Transverse colon (tissue), 4 donors: ENCODE measurements around the gene VPS8. TPM values are rescaled to one million over a fixed set of nuclear protein-coding genes. Genes with fewer than 3 reads are reported as not detected.

Experiments
- DNase-seq: peaks from one replicate; pipeline ENCODE4 v3.0.0-alpha.2; 2019
- H3K27ac ChIP-seq, 4 donors: fragments of 200-600 bp; sonication (generic); 2 replicates each; pipeline ENCODE4 v1.5.1; 2016 to 2018; ENCODE audit warnings: inconsistent platforms in 4 of 4
- H3K27me3 ChIP-seq: fragments of 200-600 bp; sonication (generic); 2 replicates; pipeline ENCODE4 v1.5.1; 2017; ENCODE audit warnings: inconsistent platforms
- H3K36me3 ChIP-seq, 4 donors: fragments of 200-600 bp; sonication (generic); 2 replicates each; pipeline ENCODE4 v1.5.1; 2017 to 2019; ENCODE audit warnings: inconsistent platforms in 4 of 4
- H3K4me1 ChIP-seq, 4 donors: fragments of 200-600 bp; sonication (generic); 2 replicates each; pipeline ENCODE4 v1.5.1; 2017 to 2020; ENCODE audit warnings: inconsistent platforms in 4 of 4
- H3K4me3 ChIP-seq, 4 donors: fragments of 200-600 bp; sonication (generic); 1 replicate in 1 of 4; 2 replicates in 3 of 4; pipeline versions ENCODE4 v1.5.1 to v1.6.1; 2017 to 2019; ENCODE audit warnings: inconsistent platforms in 4 of 4
- H3K9me3 ChIP-seq, 2 donors: fragments of 200-600 bp; sonication (generic); 2 replicates each; pipeline ENCODE4 v1.5.1; 2017 to 2019; ENCODE audit warnings: inconsistent platforms in 2 of 2
- EP300 ChIP-seq: sonication (generic); formaldehyde crosslinking; IDR thresholded peaks from one replicate; pipeline ENCODE4 v1.6.1; 2017; ENCODE audit warnings: antibody characterized with exemption, low read depth
- POLR2A ChIP-seq: fragments of 450-650 bp; IDR thresholded peaks from one replicate; pipeline ENCODE4 v1.6.1; 2016; ENCODE audit warnings: antibody characterized with exemption, mild to moderate bottlenecking, moderate library complexity
- POLR2AphosphoS5 ChIP-seq, 3 donors: sonication (generic); formaldehyde crosslinking; IDR thresholded peaks; one replicate each; pipeline ENCODE4 v1.6.1; 2016; ENCODE audit warnings: antibody characterized with exemption in 3 of 3
- WGBS, 2 donors: methylation state at CpG; one replicate each; pipeline ENCODE4 v1.1.5; 2018; ENCODE audit warnings: low coverage in 1 of 2; 5-methylcytosine and 5-hydroxymethylcytosine counted together
- in situ Hi-C, 4 donors: fragments of 200-750 bp; cut with MboI; loops; one replicate each; pipeline versions ENCODE4 v1.15.0 to v1.15.1; 2017; ENCODE audit warnings: low sequenced_read_pairs in 3 of 4, low pct_ligation_motif_present in 1 of 4, low pct_unique_long_range_greater_than_20kb in 1 of 4
- intact Hi-C: fragments of 100-400 bp; cut with DNase I; formaldehyde crosslinking; loops from one replicate; pipeline ENCODE4 v1.15.1; 2023; ENCODE audit warnings: low total_unique reads
- total RNA-seq, 4 donors: library from RNA; depleted of rRNA; stranded (reverse); fragments of >200 nt; gene quantifications; one replicate each; pipeline ENCODE4 v1.1.0, GENCODE V29; 2016
- TF ChIP-seq, protein P1 (sequence below), 5 experiments: fragments of 200-600 bp in 3 of 5; fragments of 450-650 bp in 2 of 5; sonication (generic) in 3 of 5; IDR thresholded peaks; 1 replicate in 2 of 5; 2 replicates in 3 of 5; pipeline ENCODE4 v1.5.1; 2016 to 2017; ENCODE audit warnings: antibody characterized with exemption in 5 of 5, inconsistent platforms in 3 of 5, mild to moderate bottlenecking in 2 of 5, moderate library complexity in 1 of 5

Gene VPS8
- total RNA-seq, 4 donors from 2014 or later, result 35.8 to 115 (median 70.3) TPM

DNA sequence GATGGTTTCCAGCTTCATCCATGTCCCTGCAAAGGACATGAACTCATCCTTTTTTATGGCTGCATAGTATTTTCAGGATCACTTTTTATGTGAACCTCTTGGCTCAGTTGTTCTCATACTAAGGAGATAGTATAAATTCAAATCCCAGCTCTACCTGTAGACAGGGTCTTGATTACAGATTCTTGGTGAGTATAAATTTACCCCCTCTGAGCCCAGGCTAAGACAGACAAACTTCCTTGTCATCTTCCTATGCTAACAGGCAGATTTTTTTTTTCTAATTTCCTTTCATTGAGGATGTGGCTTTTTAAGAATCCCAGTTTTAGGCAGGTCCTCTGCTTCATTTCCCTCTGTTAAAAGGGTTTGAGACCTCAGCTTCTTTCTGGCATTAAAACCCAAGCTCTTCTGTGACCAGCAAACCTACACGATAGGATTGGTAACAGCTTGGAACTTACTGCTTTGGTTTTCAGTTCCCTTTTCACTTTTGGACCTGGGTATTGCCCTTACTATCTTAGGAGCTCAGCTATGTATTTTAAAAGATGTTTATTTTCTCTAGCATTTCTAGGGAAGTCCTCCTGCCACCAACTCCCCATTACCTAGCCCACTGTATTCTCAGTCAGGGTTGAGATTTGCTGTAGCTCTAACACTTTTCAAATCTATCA is 72.5 kb downstream of the VPS8 start:
- TF ChIP-seq, protein P1, sequence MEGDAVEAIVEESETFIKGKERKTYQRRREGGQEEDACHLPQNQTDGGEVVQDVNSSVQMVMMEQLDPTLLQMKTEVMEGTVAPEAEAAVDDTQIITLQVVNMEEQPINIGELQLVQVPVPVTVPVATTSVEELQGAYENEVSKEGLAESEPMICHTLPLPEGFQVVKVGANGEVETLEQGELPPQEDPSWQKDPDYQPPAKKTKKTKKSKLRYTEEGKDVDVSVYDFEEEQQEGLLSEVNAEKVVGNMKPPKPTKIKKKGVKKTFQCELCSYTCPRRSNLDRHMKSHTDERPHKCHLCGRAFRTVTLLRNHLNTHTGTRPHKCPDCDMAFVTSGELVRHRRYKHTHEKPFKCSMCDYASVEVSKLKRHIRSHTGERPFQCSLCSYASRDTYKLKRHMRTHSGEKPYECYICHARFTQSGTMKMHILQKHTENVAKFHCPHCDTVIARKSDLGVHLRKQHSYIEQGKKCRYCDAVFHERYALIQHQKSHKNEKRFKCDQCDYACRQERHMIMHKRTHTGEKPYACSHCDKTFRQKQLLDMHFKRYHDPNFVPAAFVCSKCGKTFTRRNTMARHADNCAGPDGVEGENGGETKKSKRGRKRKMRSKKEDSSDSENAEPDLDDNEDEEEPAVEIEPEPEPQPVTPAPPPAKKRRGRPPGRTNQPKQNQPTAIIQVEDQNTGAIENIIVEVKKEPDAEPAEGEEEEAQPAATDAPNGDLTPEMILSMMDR (IDR thresholded peaks at IDR 0.05), result no peak
- TF ChIP-seq POLR2AphosphoS5 (IDR thresholded peaks at IDR 0.05), result no peak
- TF ChIP-seq POLR2A, result no peak
- no peak for TF ChIP-seq EP300
- 68 to 83% methylated on average over 1 of the region's 1 CpG for WGBS, 2 donors
- Histone ChIP-seq H3K27ac (no peak overlapping the region), H3K9me3 (no peaks in the 10 kb centered on the region), H3K4me3 (no peak overlapping the region), H3K36me3 (peaks cover 0 to 15% (median 2%) of the 10 kb centered on the region in 4 donors), H3K27me3 (no peaks in the 10 kb centered on the region), H3K4me1 (no peaks in the 10 kb centered on the region)
- intact Hi-C loops, result no loop called here
- DNase-seq, result no peak
- in situ Hi-C loops, result loop anchor here in 3 of 4 donors (25.0 kb wide), 1 partner anchor 303 kb away; no protein-coding TSS in a partner anchor

DNA sequence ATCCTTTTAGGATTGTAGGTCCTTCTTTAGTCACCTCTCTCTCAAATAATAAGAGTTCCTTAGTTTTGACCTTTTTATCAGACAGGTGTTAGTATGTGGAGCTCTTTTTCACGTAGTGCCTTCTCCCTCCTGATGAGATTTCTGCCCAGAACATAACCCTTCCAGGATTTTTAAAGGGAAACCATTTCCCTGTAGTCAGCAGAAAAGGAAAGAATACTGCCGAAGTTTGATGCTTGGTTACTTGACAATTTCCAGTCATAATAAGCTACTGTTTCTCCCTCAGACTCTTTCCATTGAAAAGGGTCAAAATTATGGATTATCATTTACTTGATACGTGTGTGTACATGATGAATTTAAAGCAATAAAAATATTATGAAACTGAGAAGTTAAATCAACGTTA is 73.1 kb downstream of the VPS8 start:
- Histone ChIP-seq H3K36me3 (peaks cover 0 to 15% (median 4%) of the 10 kb centered on the region in 4 donors), H3K9me3 (no peaks in the 10 kb centered on the region)

DNA sequence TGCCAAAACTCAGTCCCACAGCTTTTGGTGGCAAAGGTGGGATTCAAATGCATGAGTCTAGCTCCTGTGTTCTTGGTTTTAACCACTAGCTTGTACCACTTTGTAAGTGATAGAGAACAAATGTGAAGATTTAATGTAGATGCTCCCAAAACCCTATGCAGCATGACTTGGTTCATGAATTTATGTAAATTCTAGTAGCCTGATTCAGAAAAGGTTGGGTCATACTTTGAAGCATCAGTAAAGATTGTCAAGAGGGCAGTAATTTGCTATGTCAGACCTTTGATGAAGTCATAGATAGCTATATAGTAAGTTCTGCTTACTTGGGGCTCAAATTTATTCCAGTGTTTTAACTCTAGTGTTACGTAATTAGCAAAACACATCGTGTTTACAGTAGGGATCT is 75.6 kb downstream of the VPS8 start:
- no peak for TF ChIP-seq POLR2AphosphoS5 (IDR thresholded peaks at IDR 0.05)
- TF ChIP-seq, protein P1 (IDR thresholded peaks at IDR 0.05), result no peak
- no peak for TF ChIP-seq EP300
- TF ChIP-seq POLR2A, result no peak
- WGBS, 2 donors, result 88% methylated on average over 2 of the region's 2 CpGs; no CpG with 5 or more reads in 1 of the 2 donors
- DNase-seq, result no peak
- H3K4me3 ChIP-seq, result no peak overlapping the region
- no peaks in the 10 kb centered on the region for H3K9me3 ChIP-seq
- no peaks in the 10 kb centered on the region for H3K27me3 ChIP-seq
- no peaks in the 10 kb centered on the region for H3K4me1 ChIP-seq
- H3K27ac ChIP-seq, result no peak overlapping the region
- intact Hi-C loops, result no loop called here
- in situ Hi-C loops, result loop anchor here in 3 of 4 donors (25.0 kb wide), 1 partner anchor 300 kb away; no protein-coding TSS in a partner anchor
- H3K36me3 ChIP-seq, result peaks cover 0 to 11% (median 4%) of the 10 kb centered on the region in 4 donors

More for the DNA sequence above, 73.1 kb downstream of the VPS8 start:
- TF ChIP-seq EP300 (no peak), POLR2A (no peak), POLR2AphosphoS5 (IDR thresholded peaks at IDR 0.05) (no peak)
- TF ChIP-seq, protein P1 (IDR thresholded peaks at IDR 0.05), result no peak
- Histone ChIP-seq H3K27ac (no peak overlapping the region), H3K27me3 (no peaks in the 10 kb centered on the region), H3K4me3 (no peak overlapping the region), H3K4me1 (no peaks in the 10 kb centered on the region)
- intact Hi-C loops, result no loop called here
- WGBS, 2 donors, result 78 to 86% methylated on average over 4 of the region's 4 CpGs
- in situ Hi-C loops, result loop anchor here in 3 of 4 donors (25.0 kb wide), 1 partner anchor 302 kb away; no protein-coding TSS in a partner anchor
- no peak for DNase-seq

DNA sequence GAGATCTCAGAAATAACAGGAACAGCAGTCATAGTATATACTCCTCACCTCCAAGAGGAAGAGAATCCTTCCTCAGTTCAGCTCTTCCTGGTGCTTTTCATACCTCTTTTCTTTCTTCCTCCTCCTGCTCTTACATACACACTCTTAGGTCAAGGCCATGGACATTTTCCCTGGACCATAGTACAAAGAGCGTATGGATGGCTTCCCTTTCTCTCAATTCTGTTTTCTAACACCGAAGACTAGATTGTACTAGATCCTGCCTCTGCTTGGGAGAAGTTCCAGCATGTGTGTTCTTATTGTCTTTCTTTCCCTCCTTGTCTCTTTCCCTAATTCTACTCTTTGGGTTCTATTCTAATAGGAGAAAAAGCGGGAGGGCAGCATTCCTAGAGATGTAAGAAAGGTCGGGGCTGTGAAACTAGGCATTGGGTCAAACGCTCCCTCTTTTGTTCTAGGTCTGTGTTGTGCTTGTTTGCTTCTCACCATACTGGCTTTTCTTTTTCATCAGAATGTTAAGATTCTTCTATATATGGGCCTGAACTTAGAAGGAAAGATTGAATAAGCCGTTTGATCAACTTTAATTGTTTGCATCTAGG is 77.4 kb downstream of the VPS8 start:
- Histone ChIP-seq H3K36me3 (peaks cover 0 to 14% (median 4%) of the 10 kb centered on the region in 4 donors), H3K27ac (no peak overlapping the region), H3K4me3 (no peak overlapping the region), H3K9me3 (no peaks in the 10 kb centered on the region), H3K27me3 (no peaks in the 10 kb centered on the region), H3K4me1 (no peaks in the 10 kb centered on the region)
- intact Hi-C loops, result no loop called here
- no peak for DNase-seq
- in situ Hi-C loops, result loop anchor here in 3 of 4 donors (25.0 kb wide), 1 partner anchor 298 kb away; no protein-coding TSS in a partner anchor
- 91 to 94% methylated on average over 6 of the region's 6 CpGs for WGBS, 2 donors
- TF ChIP-seq, protein P1 (IDR thresholded peaks at IDR 0.05), result no peak
- no peak for TF ChIP-seq POLR2AphosphoS5 (IDR thresholded peaks at IDR 0.05)
- no peak for TF ChIP-seq EP300
- no peak for TF ChIP-seq POLR2A
